Transverse colon (tissue), 4 donors: Measurements from ENCODE around the gene DUOXA1. TPM values are rescaled to one million over a fixed set of nuclear protein-coding genes. Genes with fewer than 3 reads are reported as not detected.

Experiments used
- DNase-seq: peaks from one replicate; pipeline ENCODE4 v3.0.0-alpha.2; 2019
- H3K27ac ChIP-seq, 4 donors: fragments of 200-600 bp; sonication (generic); 2 replicates each; pipeline ENCODE4 v1.5.1; 2016 to 2018; ENCODE audit warnings: inconsistent platforms in 4 of 4
- H3K27me3 ChIP-seq: fragments of 200-600 bp; sonication (generic); 2 replicates; pipeline ENCODE4 v1.5.1; 2017; ENCODE audit warnings: inconsistent platforms
- H3K36me3 ChIP-seq, 4 donors: fragments of 200-600 bp; sonication (generic); 2 replicates each; pipeline ENCODE4 v1.5.1; 2017 to 2019; ENCODE audit warnings: inconsistent platforms in 4 of 4
- H3K4me1 ChIP-seq, 4 donors: fragments of 200-600 bp; sonication (generic); 2 replicates each; pipeline ENCODE4 v1.5.1; 2017 to 2020; ENCODE audit warnings: inconsistent platforms in 4 of 4
- H3K4me3 ChIP-seq, 4 donors: fragments of 200-600 bp; sonication (generic); 1 replicate in 1 of 4; 2 replicates in 3 of 4; pipeline versions ENCODE4 v1.5.1 to v1.6.1; 2017 to 2019; ENCODE audit warnings: inconsistent platforms in 4 of 4
- H3K9me3 ChIP-seq, 2 donors: fragments of 200-600 bp; sonication (generic); 2 replicates each; pipeline ENCODE4 v1.5.1; 2017 to 2019; ENCODE audit warnings: inconsistent platforms in 2 of 2
- EP300 ChIP-seq: sonication (generic); formaldehyde crosslinking; IDR thresholded peaks from one replicate; pipeline ENCODE4 v1.6.1; 2017; ENCODE audit warnings: antibody characterized with exemption, low read depth
- POLR2A ChIP-seq: fragments of 450-650 bp; IDR thresholded peaks from one replicate; pipeline ENCODE4 v1.6.1; 2016; ENCODE audit warnings: antibody characterized with exemption, mild to moderate bottlenecking, moderate library complexity
- POLR2AphosphoS5 ChIP-seq, 3 donors: sonication (generic); formaldehyde crosslinking; IDR thresholded peaks; one replicate each; pipeline ENCODE4 v1.6.1; 2016; ENCODE audit warnings: antibody characterized with exemption in 3 of 3
- WGBS, 2 donors: methylation state at CpG; one replicate each; pipeline ENCODE4 v1.1.5; 2018; ENCODE audit warnings: low coverage in 1 of 2; 5-methylcytosine and 5-hydroxymethylcytosine counted together
- in situ Hi-C, 4 donors: fragments of 200-750 bp; cut with MboI; loops; one replicate each; pipeline versions ENCODE4 v1.15.0 to v1.15.1; 2017; ENCODE audit warnings: low sequenced_read_pairs in 3 of 4, low pct_ligation_motif_present in 1 of 4, low pct_unique_long_range_greater_than_20kb in 1 of 4
- intact Hi-C: fragments of 100-400 bp; cut with DNase I; formaldehyde crosslinking; loops from one replicate; pipeline ENCODE4 v1.15.1; 2023; ENCODE audit warnings: low total_unique reads
- total RNA-seq, 4 donors: library from RNA; depleted of rRNA; stranded (reverse); fragments of >200 nt; gene quantifications; one replicate each; pipeline ENCODE4 v1.1.0, GENCODE V29; 2016
- TF ChIP-seq, protein P1 (sequence below), 5 experiments: fragments of 200-600 bp in 3 of 5; fragments of 450-650 bp in 2 of 5; sonication (generic) in 3 of 5; IDR thresholded peaks; 1 replicate in 2 of 5; 2 replicates in 3 of 5; pipeline ENCODE4 v1.5.1; 2016 to 2017; ENCODE audit warnings: antibody characterized with exemption in 5 of 5, inconsistent platforms in 3 of 5, mild to moderate bottlenecking in 2 of 5, moderate library complexity in 1 of 5

The DUOXA1 gene
- total RNA-seq, 4 donors from 2014 or later = 1.4 TPM; not detected in 3

DNA sequence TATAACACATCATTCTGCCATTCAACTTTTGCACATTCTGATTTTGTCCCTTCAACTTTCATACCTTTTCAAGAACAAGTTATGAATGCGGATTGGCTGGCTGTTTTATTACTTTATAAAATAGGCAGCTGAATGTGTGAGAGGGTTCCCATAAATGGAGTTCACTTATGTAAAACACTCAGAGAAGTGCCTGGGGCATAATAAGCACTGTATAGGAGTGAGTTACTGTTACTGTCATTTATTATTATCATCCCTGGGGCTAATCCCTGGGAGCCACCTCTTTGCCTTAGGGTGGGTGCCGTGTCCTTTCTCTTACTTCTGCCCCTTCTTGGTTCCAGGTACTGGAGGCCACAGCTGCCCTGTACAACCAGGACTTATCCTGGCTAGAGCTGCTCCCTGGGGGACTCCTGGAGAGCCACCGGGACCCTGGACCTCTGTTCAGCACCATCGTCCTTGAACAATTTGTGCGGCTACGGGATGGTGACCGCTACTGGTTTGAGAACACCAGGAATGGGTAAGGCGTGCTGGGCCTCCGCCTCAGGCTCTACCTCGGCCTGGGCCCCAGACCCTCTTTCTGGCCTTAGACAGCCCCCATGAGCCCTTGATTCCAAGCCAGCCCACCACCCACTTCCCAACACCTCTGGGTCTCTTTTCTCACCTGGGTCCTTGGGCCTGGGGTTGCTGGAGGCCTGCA is 11.0 kb upstream of the DUOXA1 start:
- Histone ChIP-seq H3K27ac (no peak overlapping the region), H3K36me3 (no peaks in the 10 kb centered on the region), H3K4me1 (peaks cover 0 to 7% (median 0%) of the 10 kb centered on the region in 4 donors), H3K9me3 (no peaks in the 10 kb centered on the region), H3K4me3 (no peak overlapping the region), H3K27me3 (peaks cover 19% of the 10 kb centered on the region)
- in situ Hi-C loops = no loop called here
- intact Hi-C loops = no loop called here
- no peak for TF ChIP-seq POLR2AphosphoS5 (IDR thresholded peaks at IDR 0.05)
- no peak for TF ChIP-seq POLR2A
- no peak for TF ChIP-seq EP300
- TF ChIP-seq, protein P1, sequence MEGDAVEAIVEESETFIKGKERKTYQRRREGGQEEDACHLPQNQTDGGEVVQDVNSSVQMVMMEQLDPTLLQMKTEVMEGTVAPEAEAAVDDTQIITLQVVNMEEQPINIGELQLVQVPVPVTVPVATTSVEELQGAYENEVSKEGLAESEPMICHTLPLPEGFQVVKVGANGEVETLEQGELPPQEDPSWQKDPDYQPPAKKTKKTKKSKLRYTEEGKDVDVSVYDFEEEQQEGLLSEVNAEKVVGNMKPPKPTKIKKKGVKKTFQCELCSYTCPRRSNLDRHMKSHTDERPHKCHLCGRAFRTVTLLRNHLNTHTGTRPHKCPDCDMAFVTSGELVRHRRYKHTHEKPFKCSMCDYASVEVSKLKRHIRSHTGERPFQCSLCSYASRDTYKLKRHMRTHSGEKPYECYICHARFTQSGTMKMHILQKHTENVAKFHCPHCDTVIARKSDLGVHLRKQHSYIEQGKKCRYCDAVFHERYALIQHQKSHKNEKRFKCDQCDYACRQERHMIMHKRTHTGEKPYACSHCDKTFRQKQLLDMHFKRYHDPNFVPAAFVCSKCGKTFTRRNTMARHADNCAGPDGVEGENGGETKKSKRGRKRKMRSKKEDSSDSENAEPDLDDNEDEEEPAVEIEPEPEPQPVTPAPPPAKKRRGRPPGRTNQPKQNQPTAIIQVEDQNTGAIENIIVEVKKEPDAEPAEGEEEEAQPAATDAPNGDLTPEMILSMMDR (IDR thresholded peaks at IDR 0.05) = no peak
- DNase-seq = no peak
- 93 to 95% methylated on average over 6 to 10 of the region's 10 CpGs for WGBS, 2 donors

DNA sequence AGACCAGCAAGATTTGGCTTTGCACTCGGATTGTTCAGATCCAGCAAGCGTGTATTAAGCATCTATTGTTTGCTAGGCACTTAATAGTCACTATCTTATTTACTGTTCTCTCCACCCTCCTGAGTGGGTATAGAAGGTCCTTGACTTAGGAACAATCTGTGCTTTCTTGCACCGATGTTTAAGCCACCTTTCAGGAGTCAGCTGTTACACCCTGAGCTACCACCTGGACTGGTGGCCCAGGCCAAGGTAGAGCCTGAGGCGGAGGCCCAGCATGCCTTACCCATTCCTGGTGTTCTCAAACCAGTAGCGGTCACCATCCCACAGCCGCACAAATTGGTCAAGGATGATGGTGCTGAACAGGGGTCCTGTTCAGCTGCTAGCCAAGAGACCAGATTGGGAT is 10.1 kb upstream of the DUOXA1 start:
- H3K9me3 ChIP-seq = no peaks in the 10 kb centered on the region
- DNase-seq = no peak
- in situ Hi-C loops (no loop called here), intact Hi-C loops (no loop called here)
- TF ChIP-seq EP300 (no peak), POLR2A (no peak), POLR2AphosphoS5 (IDR thresholded peaks at IDR 0.05) (no peak)
- TF ChIP-seq, protein P1 (IDR thresholded peaks at IDR 0.05) = no peak
- H3K27ac ChIP-seq = no peak overlapping the region
- WGBS, 2 donors = 96 to 100% methylated on average over 2 to 6 of the region's 6 CpGs
- H3K4me1 ChIP-seq = peaks cover 0 to 14% (median 7%) of the 10 kb centered on the region in 4 donors
- no peak overlapping the region for H3K4me3 ChIP-seq
- peaks cover 26% of the 10 kb centered on the region for H3K27me3 ChIP-seq
- H3K36me3 ChIP-seq = no peaks in the 10 kb centered on the region

DNA sequence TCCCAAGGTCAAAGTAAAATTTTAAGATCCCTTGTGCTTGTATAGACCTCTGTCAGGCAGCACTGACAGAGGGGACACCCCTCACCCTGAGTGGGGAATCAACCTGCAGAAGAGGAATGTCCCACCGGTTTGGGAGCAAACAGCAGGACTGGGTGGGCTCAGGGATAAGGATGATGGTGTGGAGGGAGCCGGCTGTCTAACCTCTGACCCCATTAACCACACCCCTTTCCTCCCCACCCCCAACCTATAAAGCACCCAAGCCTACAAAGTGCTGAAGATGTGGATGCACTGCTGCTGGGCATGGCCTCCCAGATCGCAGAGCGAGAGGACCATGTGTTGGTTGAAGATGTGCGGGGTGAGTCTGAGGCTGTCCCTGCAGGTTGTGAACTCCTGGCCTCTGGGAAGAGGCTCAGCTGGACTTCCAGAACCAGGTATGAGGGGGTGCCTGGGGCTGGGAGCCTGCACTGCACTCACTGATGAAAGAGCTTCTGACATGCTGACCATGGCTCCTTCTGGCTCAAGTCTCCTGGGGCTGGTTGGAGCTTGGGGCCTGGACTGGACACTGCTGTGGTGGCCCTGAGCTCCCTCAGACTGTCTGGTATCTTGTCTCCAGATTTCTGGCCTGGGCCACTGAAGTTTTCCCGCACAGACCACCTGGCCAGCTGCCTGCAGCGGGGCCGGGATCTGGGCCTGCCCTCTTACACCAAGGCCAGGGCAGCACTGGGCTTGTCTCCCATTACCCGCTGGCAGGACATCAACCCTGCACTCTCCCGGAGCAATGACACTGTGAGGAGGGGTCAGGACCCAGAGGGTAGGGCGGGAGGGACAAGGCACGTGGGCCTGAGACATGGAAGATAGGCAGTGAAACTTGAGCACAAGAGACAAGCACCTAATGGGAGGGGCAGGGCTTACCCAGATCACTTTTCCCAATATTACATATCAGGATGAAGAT is 9.4 kb upstream of the DUOXA1 start:
- TF ChIP-seq POLR2A (no peak), EP300 (no peak), POLR2AphosphoS5 (IDR thresholded peaks at IDR 0.05) (no peak)
- TF ChIP-seq, protein P1 (IDR thresholded peaks at IDR 0.05) = no peak
- intact Hi-C loops (no loop called here), in situ Hi-C loops (no loop called here)
- WGBS, 2 donors = 80 to 82% methylated on average over 1 to 12 of the region's 12 CpGs
- Histone ChIP-seq H3K36me3 (no peaks in the 10 kb centered on the region), H3K27ac (no peak overlapping the region), H3K4me1 (peaks cover 0 to 14% (median 8%) of the 10 kb centered on the region in 4 donors), H3K4me3 (no peak overlapping the region), H3K27me3 (peaks cover 33% of the 10 kb centered on the region), H3K9me3 (no peaks in the 10 kb centered on the region)
- DNase-seq = no peak

DNA sequence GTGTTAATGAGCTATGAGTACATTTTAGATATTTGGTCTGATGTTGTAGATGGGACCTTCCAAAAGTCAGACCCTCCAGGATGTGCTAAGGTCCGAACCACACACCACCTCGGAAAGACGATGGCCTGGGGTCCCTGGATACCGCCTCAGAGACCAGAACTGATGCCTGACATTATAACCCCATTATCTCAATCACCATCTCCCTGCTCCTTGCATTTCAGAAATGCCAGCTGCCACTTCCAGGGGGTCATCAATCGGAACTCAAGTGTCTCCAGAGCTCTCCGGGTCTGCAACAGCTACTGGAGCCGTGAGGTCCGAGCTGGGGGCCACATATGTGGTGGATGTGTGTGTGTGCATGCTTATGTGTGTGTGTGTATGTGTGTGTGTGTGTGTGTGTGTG is 8.0 kb upstream of the DUOXA1 start:
- H3K27ac ChIP-seq = no peak overlapping the region
- intact Hi-C loops = no loop called here
- no peak for TF ChIP-seq EP300
- no peak for DNase-seq
- 74% methylated on average over 8 of the region's 8 CpGs; no CpG with 5 or more reads in 1 of the 2 donors for WGBS, 2 donors
- in situ Hi-C loops = no loop called here
- H3K4me3 ChIP-seq = no peak overlapping the region
- peaks cover 0 to 14% (median 8%) of the 10 kb centered on the region in 4 donors for H3K4me1 ChIP-seq
- H3K27me3 ChIP-seq = peaks cover 45% of the 10 kb centered on the region
- H3K9me3 ChIP-seq = no peaks in the 10 kb centered on the region
- H3K36me3 ChIP-seq = no peaks in the 10 kb centered on the region
